ENCODE results near the gene KPNA3.

DNA sequence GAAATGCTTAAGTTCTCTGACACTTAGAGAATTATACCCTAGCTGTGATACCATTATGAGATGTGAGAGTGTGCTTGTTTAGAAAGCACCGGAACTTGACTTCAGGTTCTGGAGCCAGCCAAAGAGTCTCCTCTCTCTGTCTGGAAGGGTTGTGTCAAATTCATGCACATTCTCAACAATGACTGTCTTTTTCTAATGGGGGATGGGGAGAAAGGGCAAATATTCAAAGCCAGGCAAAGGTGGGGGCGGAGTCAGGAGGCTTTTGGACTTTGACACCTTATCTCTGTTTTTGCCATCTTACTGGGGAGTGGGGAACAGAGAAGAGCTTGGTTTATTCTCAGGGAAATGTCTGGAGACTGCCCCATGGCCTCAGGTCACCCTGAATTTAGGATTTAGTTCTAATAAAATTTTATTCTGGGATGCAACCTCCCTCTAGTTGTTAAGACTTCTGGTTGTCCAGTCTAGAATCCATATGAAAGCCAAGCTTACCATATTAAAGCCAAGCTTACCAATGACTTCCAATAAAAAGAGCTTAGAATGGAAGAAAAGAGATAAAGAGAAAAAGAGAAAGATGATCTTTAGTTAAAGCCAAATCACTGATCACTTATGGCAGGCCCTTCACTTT, 28.2 kb upstream of the KPNA3 start:
- TF ChIP-seq, protein P1, sequence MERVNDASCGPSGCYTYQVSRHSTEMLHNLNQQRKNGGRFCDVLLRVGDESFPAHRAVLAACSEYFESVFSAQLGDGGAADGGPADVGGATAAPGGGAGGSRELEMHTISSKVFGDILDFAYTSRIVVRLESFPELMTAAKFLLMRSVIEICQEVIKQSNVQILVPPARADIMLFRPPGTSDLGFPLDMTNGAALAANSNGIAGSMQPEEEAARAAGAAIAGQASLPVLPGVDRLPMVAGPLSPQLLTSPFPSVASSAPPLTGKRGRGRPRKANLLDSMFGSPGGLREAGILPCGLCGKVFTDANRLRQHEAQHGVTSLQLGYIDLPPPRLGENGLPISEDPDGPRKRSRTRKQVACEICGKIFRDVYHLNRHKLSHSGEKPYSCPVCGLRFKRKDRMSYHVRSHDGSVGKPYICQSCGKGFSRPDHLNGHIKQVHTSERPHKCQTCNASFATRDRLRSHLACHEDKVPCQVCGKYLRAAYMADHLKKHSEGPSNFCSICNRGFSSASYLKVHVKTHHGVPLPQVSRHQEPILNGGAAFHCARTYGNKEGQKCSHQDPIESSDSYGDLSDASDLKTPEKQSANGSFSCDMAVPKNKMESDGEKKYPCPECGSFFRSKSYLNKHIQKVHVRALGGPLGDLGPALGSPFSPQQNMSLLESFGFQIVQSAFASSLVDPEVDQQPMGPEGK (CRISPR knock-in tag; IDR thresholded peaks at IDR 0.05; ENCODE audit: borderline replicate concordance), result no peak
- TF ChIP-seq, protein P2, sequence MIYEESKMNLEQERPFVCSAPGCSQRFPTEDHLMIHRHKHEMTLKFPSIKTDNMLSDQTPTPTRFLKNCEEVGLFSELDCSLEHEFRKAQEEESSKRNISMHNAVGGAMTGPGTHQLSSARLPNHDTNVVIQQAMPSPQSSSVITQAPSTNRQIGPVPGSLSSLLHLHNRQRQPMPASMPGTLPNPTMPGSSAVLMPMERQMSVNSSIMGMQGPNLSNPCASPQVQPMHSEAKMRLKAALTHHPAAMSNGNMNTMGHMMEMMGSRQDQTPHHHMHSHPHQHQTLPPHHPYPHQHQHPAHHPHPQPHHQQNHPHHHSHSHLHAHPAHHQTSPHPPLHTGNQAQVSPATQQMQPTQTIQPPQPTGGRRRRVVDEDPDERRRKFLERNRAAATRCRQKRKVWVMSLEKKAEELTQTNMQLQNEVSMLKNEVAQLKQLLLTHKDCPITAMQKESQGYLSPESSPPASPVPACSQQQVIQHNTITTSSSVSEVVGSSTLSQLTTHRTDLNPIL (CRISPR knock-in tag; IDR thresholded peaks at IDR 0.05; ENCODE audit: low read depth), result no peak
- no peak for TF ChIP-seq ZFP30 (CRISPR knock-in tag; IDR thresholded peaks at IDR 0.05)

All from SK-N-SH treated with all-trans-retinoic acid at 6 μM for 48 hours (cell line).